ENCODE measurements around the gene MME.

Gene MME

DNA sequence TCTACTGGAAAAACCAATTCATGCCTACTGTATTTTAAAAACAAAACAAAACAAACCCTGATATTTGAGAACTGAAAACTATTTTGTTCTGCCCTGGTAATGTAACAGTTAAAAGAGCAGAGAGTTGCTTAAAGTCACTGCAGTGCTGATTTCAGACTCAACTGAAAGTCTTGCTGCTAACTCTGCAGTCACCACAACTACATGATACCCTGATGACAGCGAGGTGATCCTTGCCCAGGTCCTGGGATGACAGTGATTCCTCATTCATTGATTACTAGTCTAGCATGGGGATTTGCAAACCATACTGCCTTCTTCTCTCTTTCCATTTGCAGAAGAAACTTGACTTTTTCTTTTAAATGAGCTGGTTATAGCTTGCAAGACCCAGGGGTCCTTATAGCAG, 67.5 kb downstream of the MME start:
- Mint-ChIP-seq H3K27me3 (no peaks in the 10 kb centered on the region), H3K4me3 (no peak overlapping the region), H3K27ac (no peak overlapping the region), H3K36me3 (no peaks in the 10 kb centered on the region), H3K4me1 (no peaks in the 10 kb centered on the region), H3K9me3 (no peaks in the 10 kb centered on the region)
- CTCF ChIA-PET = no interaction called here
- DNase-seq = no peak

DNA sequence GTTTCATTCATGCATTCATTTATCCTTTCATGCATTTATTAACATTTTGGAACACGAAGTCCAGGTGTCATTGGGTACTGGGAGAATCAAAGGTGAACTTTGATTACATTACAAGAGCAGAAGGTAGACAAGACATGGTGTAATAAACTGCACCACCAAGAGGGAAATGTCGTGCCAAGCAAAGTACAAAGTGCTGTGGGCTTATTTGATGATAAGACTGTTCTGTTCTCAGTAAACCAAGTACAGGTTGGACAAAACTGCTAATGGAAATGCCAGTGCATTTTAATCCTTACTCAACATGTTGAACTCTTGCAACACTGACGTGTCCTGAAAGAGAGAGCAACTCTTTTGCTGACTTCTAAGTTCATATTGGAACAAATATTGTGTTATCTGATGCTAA, 69.4 kb downstream of the MME start:
- H3K36me3 Mint-ChIP-seq = no peaks in the 10 kb centered on the region
- no peak for DNase-seq
- H3K4me3 Mint-ChIP-seq = no peak overlapping the region
- H3K27me3 Mint-ChIP-seq = no peaks in the 10 kb centered on the region
- no peaks in the 10 kb centered on the region for H3K4me1 Mint-ChIP-seq
- CTCF ChIA-PET = no interaction called here
- no peak overlapping the region for H3K27ac Mint-ChIP-seq
- no peaks in the 10 kb centered on the region for H3K9me3 Mint-ChIP-seq

DNA sequence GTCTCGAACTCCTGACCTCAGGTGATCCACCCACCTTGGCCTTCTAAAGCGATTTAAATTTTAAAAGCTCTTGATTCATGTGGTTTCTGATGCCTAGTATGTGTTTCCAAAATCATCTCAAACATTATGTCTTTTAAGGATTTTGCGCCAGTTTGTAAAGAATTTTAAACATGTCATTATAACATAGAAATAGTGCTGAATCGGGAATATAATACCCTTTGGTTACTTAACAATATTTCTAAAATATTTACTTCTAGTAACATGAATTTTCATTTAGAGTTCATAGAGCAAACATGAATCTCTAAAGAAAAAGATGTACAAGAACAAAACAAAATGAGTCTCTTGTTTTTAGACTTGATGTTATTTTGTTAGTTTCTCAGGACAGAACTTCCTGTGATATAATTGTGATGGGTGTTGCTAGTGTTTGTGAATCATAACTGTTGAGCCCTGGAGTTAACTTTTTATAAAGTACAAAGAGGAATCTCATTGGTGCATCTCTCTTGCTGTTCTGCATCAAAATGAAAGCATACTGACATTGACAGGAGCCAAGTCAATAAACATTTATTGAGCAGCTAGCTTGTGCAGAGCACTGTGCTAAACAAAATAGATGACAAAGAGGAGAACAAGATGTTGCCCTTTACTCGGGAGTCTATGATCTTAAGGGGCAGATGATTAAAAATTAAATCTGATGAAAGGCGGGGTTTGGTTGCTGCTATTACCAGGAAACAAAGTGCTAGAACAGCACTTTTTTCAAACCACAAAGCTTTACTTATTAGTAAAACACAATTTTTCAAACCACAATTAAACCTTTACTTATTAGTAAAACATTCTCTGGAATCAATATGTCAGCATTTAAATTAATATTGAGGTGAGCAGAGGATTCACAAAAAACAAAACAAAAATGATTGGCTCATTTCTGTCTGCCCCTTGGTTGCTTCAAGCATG, 73.4 kb downstream of the MME start:
- no peaks in the 10 kb centered on the region for H3K36me3 Mint-ChIP-seq
- no peak overlapping the region for H3K27ac Mint-ChIP-seq
- no peaks in the 10 kb centered on the region for H3K4me1 Mint-ChIP-seq
- H3K4me3 Mint-ChIP-seq = no peak overlapping the region
- no peaks in the 10 kb centered on the region for H3K27me3 Mint-ChIP-seq
- H3K9me3 Mint-ChIP-seq = no peaks in the 10 kb centered on the region
- CTCF ChIA-PET = no interaction called here
- no peak for DNase-seq

DNA sequence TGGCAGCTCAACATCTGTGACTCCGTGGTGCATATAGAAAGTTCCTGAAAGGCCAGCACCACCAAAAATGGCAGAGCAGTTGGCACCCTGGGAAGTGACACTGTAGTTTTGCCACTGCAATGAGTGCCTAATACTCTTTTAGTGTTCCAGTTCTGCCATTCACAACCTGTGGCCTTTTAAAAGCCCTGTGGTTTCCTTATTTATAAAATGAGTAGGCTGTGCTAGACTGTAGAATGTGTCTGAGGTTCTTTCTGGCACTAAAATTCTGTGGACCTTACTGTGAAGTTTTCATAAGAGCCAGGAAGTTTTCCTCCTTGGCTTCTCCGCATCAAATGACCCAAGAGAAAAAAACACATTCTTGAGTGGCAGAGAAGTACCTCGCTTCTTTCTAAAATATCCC, 74.1 kb downstream of the MME start:
- Mint-ChIP-seq H3K27ac (no peak overlapping the region), H3K4me1 (no peaks in the 10 kb centered on the region), H3K4me3 (no peak overlapping the region), H3K27me3 (no peaks in the 10 kb centered on the region), H3K36me3 (no peaks in the 10 kb centered on the region), H3K9me3 (no peaks in the 10 kb centered on the region)
- no peak for DNase-seq
- CTCF ChIA-PET = no interaction called here

DNA sequence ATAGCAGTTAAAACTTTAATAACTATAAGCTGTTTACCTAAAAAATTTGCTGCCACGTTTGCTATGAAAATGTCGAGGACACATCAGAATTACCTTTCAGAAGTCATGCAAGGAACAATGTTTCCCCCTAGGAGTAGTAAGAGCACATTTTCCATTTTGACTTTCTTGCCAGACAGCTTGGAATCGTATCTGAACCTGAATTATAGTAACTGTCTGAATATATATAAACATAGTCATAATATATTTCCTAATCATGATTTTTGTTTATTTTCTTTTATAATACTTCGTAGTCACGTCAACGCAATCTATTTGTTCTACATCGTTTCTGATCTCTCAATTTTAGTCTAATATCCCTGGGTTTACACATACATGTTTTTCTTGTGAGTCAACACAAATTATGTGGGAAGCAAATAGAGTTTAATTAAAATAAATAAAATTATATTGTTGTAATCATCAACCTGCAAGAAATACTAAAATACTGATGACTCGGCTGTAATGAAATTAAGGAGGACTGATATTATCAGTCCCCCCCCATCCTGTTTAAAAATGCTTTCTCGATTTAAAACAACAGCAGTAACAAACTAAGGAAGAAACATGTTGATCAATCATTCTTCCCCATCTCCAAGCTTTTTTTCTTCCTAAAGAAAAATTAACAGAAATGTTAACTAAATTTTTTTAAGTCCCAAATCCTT, 78.4 kb downstream of the MME start:
- DNase-seq = no peak
- Mint-ChIP-seq H3K27me3 (no peaks in the 10 kb centered on the region), H3K4me1 (no peaks in the 10 kb centered on the region), H3K9me3 (no peaks in the 10 kb centered on the region), H3K36me3 (no peaks in the 10 kb centered on the region), H3K4me3 (no peak overlapping the region), H3K27ac (no peak overlapping the region)
- CTCF ChIA-PET = no interaction called here

GRCh38 chr3:155159301-155159700, 79.2 kb downstream of the MME start:
- DNase-seq = no peak
- no peaks in the 10 kb centered on the region for H3K36me3 Mint-ChIP-seq
- no peak overlapping the region for H3K27ac Mint-ChIP-seq
- H3K4me3 Mint-ChIP-seq = no peak overlapping the region
- CTCF ChIA-PET = no interaction called here
- H3K27me3 Mint-ChIP-seq = no peaks in the 10 kb centered on the region
- H3K4me1 Mint-ChIP-seq = no peaks in the 10 kb centered on the region
- no peaks in the 10 kb centered on the region for H3K9me3 Mint-ChIP-seq

GRCh38 chr3:155161640-155162292, 81.6 kb downstream of the MME start:
- no peaks in the 10 kb centered on the region for H3K4me1 Mint-ChIP-seq
- CTCF ChIA-PET = no interaction called here
- no peak overlapping the region for H3K4me3 Mint-ChIP-seq
- H3K27ac Mint-ChIP-seq = no peak overlapping the region
- H3K9me3 Mint-ChIP-seq = no peaks in the 10 kb centered on the region
- no peaks in the 10 kb centered on the region for H3K27me3 Mint-ChIP-seq
- DNase-seq = no peak
- no peaks in the 10 kb centered on the region for H3K36me3 Mint-ChIP-seq

DNA sequence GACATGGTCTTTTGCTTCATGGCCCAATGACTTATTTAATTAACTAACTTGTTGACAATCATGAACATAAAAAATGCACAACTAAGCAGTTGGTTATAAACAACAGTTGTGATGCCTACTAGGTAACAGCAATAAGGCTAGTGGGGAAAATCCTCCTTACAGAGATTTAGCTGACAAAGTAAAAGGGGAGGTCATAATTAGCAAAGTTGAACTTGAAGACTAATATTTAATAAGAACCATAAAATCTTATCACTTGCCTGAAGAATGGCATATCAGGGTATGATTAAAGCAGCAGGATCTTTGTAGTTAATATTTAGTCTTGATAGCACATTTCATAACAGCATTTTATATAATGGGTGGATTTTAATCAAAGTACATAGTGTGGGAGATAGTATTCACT, 84.2 kb downstream of the MME start:
- Mint-ChIP-seq H3K4me3 (no peak overlapping the region), H3K4me1 (no peaks in the 10 kb centered on the region), H3K36me3 (no peaks in the 10 kb centered on the region), H3K27me3 (no peaks in the 10 kb centered on the region), H3K9me3 (no peaks in the 10 kb centered on the region), H3K27ac (no peak overlapping the region)
- CTCF ChIA-PET = no interaction called here
- no peak for DNase-seq

- H3K4me3 Mint-ChIP-seq = no peak overlapping the region
- no peak overlapping the region for H3K27ac Mint-ChIP-seq
- CTCF ChIA-PET = no interaction called here
Observed at GRCh38 chr3:155166441-155166840, 86.3 kb downstream of the MME start.

GRCh38 chr3:155169197-155169596, 89.1 kb downstream of the MME start:
- DNase-seq = no peak
- CTCF ChIA-PET = no interaction called here
- H3K4me3 Mint-ChIP-seq = no peak overlapping the region
- no peaks in the 10 kb centered on the region for H3K36me3 Mint-ChIP-seq
- H3K4me1 Mint-ChIP-seq = no peaks in the 10 kb centered on the region
- H3K27me3 Mint-ChIP-seq = no peaks in the 10 kb centered on the region
- H3K9me3 Mint-ChIP-seq = no peaks in the 10 kb centered on the region
- no peak overlapping the region for H3K27ac Mint-ChIP-seq

More at GRCh38 chr3:155166441-155166840, 86.3 kb downstream of the MME start:
- no peaks in the 10 kb centered on the region for H3K36me3 Mint-ChIP-seq
- H3K4me1 Mint-ChIP-seq = no peaks in the 10 kb centered on the region
- H3K27me3 Mint-ChIP-seq = no peaks in the 10 kb centered on the region
- H3K9me3 Mint-ChIP-seq = no peaks in the 10 kb centered on the region
- DNase-seq = no peak

GRCh38 chr3:155173771-155174170, 93.7 kb downstream of the MME start:
- H3K27me3 Mint-ChIP-seq = no peaks in the 10 kb centered on the region
- H3K9me3 Mint-ChIP-seq = no peaks in the 10 kb centered on the region
- no peak overlapping the region for H3K4me3 Mint-ChIP-seq
- no peaks in the 10 kb centered on the region for H3K36me3 Mint-ChIP-seq
- H3K27ac Mint-ChIP-seq = no peak overlapping the region
- H3K4me1 Mint-ChIP-seq = no peaks in the 10 kb centered on the region
- no peak for DNase-seq
- CTCF ChIA-PET = no interaction called here

GRCh38 chr3:155178810-155179436, 98.8 kb downstream of the MME start:
- no peak overlapping the region for H3K4me3 Mint-ChIP-seq
- no peak overlapping the region for H3K27ac Mint-ChIP-seq
- H3K36me3 Mint-ChIP-seq = no peaks in the 10 kb centered on the region
- H3K4me1 Mint-ChIP-seq = peaks cover 3% of the 10 kb centered on the region
- CTCF ChIA-PET = no interaction called here
- no peak for DNase-seq
- H3K27me3 Mint-ChIP-seq = no peaks in the 10 kb centered on the region
- H3K9me3 Mint-ChIP-seq = no peaks in the 10 kb centered on the region

- H3K4me1 Mint-ChIP-seq = peaks cover 7% of the 10 kb centered on the region
- H3K9me3 Mint-ChIP-seq = no peaks in the 10 kb centered on the region
- DNase-seq = no peak
- no peak overlapping the region for H3K27ac Mint-ChIP-seq
- H3K27me3 Mint-ChIP-seq = no peaks in the 10 kb centered on the region
- no peaks in the 10 kb centered on the region for H3K36me3 Mint-ChIP-seq
- CTCF ChIA-PET = no interaction called here
- H3K4me3 Mint-ChIP-seq = no peak overlapping the region
Observed at GRCh38 chr3:155179437-155179827, 99.3 kb downstream of the MME start.

- Mint-ChIP-seq H3K4me3 (no peak overlapping the region), H3K27ac (no peak overlapping the region), H3K27me3 (no peaks in the 10 kb centered on the region), H3K36me3 (no peaks in the 10 kb centered on the region), H3K9me3 (no peaks in the 10 kb centered on the region), H3K4me1 (peaks cover 7% of the 10 kb centered on the region)
- DNase-seq = no peak
- CTCF ChIA-PET = no interaction called here
Observed at GRCh38 chr3:155179966-155180757, 100.0 kb downstream of the MME start.

Data from activated naive CD4-positive, alpha-beta T cell treated with anti-CD3 and anti-CD28 coated beads, Interleukin-2, amount 10 ng/mL, durations not matched to agents 7 days and 5 days (primary cell).